ENCODE measurements around the gene CMTM2.
"Not testable (repeated sequence)": the region's sequence is repeated elsewhere in the genome, so short reads cannot be mapped to it uniquely, and the experiment has no call there.

The CMTM2 gene

DNA sequence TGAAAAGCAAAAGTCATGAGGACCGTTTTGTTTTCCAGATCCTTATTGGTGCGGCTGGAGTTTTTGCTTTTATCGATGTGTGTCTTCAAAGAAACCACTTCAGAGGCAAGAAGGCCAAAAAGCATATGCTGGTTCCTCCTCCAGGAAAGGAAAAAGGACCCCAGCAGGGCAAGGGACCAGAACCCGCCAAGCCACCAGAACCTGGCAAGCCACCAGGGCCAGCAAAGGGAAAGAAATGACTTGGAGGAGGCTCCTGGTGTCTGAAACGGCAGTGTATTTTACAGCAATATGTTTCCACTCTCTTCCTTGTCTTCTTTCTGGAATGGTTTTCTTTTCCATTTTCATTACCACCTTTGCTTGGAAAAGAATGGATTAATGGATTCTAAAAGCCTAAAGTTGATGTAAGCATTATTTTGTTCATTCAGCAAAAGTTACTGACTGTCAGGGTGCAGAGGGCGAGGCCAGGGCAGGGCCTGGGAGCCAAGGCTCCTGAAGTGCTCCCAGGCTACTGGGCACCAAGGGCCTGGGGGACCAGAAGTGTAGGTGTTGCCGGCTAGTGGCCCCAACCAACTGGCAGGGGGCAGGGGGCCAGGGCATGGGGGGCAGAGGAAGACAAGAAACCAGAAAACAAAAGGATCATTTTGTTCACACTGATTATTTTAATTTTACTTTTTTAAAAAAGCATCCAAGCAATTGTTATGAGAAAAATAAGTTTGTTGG lies 8.8 kb downstream of the CMTM2 start:
- DNase-seq, result no peak

GRCh38 chr16:66588981-66589713 lies 9.9 kb downstream of the CMTM2 start:
- DNase-seq, result no peak

DNA sequence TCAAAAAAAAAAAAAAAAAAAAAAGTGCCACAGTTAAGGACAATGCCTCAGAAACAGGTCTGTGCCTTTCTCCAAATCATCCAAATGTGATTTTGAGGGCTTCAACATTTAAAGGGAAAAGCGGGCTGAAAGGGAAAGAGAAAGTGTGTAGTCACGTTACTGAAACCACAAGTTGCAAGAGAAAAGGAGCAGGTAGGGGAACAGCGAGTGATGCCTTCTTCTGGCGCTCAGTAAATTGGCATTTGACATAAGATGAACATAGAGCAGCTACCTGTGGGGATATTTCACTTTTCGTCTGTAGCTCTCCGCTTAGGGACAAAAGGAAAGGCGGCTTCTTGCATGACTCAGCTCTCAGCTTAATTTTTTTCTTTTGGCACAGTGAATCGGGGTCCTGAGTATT lies 11.1 kb downstream of the CMTM2 start:
- DNase-seq, result no peak

GRCh38 chr16:66591018-66591417 lies 11.8 kb downstream of the CMTM2 start:
- DNase-seq, result no peak

DNA sequence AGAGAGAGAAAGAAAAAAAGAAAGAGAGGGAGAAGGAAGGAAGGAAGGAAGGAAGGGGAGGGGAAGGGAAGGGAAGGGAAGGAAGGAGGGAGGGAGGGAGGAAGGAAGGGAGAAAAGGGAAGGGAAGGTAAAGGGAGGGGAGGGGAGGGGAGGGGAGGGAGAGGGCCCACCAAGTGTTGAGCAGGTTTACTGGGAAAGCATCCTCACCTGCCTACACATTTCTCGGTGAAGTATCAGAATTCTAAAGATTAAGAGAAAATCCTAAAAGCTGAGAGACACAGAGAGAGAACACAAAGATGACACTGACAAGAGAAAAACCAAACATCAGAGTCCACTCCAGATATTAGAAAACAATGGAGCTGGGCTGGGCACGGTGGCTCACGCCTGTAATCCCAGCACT lies 13.0 kb downstream of the CMTM2 start:
- DNase-seq, result no peak

- DNase-seq, result no peak
Measured at GRCh38 chr16:66592814-66593213, 13.6 kb downstream of the CMTM2 start.

- no peak for DNase-seq
Measured at GRCh38 chr16:66594739-66595138, 15.5 kb downstream of the CMTM2 start.

GRCh38 chr16:66596559-66596958 lies 17.3 kb downstream of the CMTM2 start:
- DNase-seq, result not testable (repeated sequence)

GRCh38 chr16:66596986-66597848 lies 18.0 kb downstream of the CMTM2 start:
- DNase-seq, result no peak

- DNase-seq, result no peak
Measured at GRCh38 chr16:66598111-66598510, 18.8 kb downstream of the CMTM2 start.

DNA sequence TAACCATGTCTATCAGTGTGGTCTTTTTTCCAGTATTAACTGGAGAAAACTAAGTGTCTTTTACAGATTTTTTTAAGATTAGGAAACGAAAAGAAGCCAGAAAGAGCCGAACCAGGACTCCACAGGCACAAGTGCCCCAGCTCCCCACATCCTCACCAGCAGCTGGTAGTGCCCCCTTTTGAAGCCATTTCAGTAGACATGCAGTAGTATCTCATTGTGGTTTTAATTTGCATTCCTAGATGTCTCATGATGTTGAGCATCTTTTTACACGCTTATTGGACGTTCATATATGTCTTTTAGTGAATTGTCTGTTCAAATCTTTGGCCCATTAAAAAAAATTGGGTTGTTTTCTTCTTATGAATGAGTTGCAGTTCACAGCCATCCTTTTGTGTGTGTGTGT lies 20.5 kb downstream of the CMTM2 start:
- DNase-seq, result no peak

DNA sequence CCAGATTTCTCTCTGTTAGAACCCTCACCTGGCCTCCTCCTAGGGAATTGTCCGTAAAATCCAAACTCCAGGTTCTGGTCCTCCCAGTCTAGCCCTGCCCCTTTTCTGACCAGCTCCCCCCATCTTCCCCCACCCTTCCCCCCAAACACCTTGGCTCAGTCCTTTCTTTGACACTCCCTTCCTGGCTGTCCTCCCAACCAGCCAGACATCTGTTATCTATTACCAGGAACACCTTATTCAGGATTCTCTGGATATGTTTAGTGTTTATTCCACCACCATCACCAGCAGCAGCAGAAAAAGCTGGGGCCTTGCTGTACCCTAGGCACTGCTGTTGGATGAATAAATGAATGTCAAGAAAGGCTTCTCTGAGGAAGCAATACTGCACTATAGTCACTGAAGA lies 21.2 kb downstream of the CMTM2 start:
- no peak for DNase-seq

- DNase-seq, result no peak
Measured at GRCh38 chr16:66601471-66601870, 22.2 kb downstream of the CMTM2 start.

DNA sequence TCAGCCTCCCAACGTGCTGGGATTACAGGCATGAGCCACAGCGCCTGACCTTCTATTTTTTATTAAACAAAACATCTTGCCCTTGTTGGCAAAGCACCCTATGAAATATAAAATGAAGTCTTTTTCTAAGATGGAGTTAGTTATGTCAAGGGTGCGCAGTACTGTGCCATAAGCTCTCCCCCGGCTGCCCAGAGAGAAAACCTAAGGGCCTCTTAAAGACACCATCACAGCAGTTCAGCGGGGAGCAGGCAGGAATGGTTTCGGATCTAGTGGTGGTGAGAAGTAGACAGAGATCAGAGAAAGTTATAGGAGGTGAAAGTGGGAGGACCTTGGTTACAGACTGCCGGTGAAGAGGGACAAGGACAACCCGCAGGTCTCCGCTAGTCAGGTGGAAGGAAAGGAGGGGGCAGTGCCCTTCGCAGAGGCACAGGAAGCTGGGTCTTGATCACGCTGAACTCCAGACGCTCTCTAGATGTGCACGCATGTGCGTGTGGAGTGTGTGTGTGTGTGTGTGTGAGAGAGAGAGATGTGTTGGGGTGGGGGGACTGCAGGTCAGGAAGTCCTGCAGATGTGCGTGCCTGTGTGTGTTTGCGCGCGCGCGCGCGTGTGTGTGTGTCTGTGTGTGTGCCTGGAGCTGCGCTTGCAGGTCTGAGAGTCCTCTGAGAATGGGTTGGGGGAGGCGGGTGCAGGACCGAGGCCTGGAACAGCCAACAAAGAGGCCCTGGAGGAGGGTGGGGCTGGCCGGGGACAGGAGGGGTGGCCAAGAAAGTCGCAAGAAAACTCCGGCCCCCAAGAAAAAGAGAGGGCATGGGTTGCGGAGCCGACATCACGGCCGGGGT lies 24.5 kb downstream of the CMTM2 start:
- peak in 1 of 2 experiments; percentile 16 for DNase-seq

GRCh38 chr16:66604376-66605176 lies 25.3 kb downstream of the CMTM2 start, which contains the start of gene CMTM3:
TSS of gene CMTM3 (plus strand) at chr16:66604704. CDS start at chr16:66604806, 102 bp downstream.
- peak in 1 of 2 experiments; percentile 32 for DNase-seq

DNA sequence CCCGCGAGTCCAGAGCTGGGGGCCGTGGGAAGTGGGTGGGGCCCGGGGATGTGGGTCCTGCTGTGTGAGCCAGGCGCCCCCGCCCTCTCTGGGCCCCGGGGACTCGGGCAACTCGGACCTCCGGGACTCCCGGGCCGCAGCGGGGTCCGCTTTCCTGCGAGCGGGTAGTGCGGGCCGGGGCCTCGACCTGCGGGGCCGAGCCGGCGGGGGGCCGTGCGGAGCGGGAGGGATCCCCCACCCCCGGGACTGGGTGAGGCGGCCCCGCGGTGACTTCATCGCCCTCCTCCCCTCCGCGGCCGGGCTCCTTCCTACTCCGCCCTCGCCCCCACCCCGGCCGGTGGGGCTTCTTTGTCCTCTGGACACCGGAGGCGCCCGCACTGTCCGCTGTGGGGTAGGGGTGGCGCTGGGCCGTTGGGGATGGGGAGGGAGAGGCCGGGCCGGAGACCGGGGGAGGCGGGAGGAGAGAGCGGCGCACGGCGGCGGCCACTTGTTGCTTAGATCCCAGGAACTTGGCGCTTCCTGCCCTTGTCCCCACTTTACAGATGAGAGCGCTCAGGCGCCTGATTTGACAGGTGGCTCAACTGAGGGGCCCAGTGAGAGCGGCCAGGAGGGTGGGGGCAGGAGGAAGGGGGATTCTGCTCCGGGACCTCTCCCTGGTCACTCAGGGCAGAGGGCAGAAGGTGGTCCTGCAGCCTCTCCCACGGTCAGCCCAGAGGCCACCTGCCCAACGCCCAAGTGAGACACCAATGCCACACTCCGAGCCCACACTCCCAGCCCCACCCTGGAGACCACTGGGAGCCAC lies 26.1 kb downstream of the CMTM2 start:
- no peak for DNase-seq

DNA sequence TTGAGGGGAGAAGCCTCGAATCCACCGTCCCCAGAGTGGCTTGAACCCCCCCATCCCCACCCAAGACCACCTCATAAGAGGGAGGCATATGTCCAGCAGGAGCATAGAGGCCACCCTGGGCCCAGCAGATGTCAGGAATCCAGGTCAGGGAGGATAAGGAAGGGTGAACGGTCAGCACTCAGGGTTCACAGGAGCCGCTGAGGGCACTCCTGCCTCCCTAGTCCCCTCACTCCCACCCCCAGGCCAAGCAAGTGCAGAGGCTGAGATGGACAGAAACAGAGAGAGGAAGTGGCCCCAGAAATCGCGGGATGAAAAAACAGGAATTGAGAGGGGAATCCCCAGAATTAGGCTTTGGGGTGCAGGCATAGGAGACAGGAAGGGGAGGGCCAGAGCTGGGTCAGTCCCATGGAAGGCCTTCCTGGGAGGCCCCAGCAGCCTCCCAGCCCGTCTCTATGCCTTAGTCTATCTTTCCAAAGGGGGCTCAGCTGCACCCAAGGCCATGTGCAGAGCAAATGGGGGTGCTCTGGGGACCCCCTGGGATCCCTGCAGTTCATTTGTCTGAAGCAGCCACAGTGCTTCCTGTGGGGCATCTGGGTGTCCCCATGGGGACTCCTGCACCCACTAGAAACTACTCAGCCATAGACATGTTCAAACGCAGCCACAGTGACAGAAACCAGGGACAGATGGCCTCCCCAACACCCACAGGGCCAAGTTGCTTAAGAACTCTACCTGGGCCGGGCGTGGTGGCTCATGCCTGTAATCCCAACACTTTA lies 26.9 kb downstream of the CMTM2 start:
- DNase-seq, result no peak

DNA sequence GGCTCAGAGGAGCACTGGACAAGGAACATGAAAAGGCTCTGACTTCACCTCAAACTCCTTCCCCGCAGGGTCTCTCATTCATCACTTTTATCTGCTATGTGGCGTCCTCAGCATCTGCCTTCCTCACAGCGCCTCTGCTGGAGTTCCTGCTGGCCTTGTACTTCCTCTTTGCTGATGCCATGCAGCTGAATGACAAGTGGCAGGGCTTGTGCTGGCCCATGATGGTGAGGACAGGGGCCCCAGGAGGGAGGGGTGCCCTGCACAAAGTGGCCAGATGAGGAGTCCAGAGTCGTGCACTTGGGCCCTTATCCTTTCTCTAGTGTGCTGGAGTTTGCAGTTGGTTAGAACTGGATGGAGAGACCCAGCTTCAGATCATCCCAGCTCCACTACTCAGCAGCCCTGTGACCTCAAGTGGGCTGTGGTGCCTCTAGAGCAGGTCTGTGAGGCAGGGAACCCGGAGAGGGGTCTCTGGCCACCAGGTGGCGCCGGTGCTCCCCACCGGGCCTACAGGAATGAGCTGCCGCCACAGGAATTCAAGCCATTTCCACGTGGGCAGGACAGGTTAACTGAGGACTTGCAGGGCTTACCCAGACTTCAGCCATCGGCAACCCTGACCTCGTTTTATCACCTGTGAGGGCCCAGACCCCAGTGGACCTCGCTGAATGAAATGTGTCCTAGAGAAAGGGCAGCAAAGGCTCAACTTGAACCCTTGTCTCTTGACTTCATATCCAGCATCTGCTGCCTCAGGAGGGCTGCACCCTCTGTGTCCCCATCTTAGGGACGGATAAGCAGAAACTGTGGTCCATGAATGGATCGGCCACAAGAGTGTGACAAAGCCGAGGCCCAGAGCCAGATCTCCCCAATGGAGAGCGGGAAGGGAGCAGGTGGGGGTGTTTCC lies 29.2 kb downstream of the CMTM2 start:
- DNase-seq, result peak in 1 of 2 experiments; percentile 40

DNA sequence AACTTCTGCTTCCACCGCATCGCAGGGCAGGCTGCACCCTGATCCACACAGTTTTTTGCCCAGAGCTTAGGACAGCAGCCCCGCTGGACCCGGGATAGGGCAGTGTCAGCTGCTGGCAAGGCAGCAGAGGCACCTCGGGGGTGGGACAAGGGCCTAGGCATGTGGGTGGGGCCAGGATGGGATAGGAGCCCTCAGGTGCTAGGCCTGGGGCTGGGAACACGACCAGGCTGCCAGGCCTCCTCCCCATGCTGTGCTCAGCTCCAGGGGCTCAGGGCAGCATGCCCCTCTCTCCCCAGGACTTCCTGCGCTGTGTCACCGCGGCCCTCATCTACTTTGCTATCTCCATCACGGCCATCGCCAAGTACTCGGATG lies 29.9 kb downstream of the CMTM2 start:
- no peak for DNase-seq

All from NCI-H1930 (cell line).